Measurements from ENCODE around the gene BTNL3. TPM values are rescaled to one million over a fixed set of nuclear protein-coding genes. Genes with fewer than 3 reads are reported as not detected.
"Not testable (repeated sequence)": the region's sequence is repeated elsewhere in the genome, so short reads cannot be mapped to it uniquely, and the experiment has no call there.

BTNL3 gene
- total RNA-seq, 2 donors from 2014 or later: 1.6 TPM; not detected in 1

GRCh38 chr5:181043285-181044092 lies 54.8 kb downstream of the BTNL3 start:
- no peak for DNase-seq (ENCODE audit: low spot score)
- Histone ChIP-seq H3K4me1 (replicated peaks) (no peaks in the 10 kb centered on the region), H3K9me3 (no peaks in the 10 kb centered on the region), H3K27ac (no peak overlapping the region), H3K36me3 (no peaks in the 10 kb centered on the region), H3K4me3 (no peak overlapping the region), H3K27me3 (replicated peaks; ENCODE audit: insufficient read depth) (peaks cover 5% of the 10 kb centered on the region)
- intact Hi-C loops (cut with DNase I): no loop called here
- 65% methylated on average over 12 of the region's 12 CpGs for WGBS
- TF ChIP-seq, protein P1, sequence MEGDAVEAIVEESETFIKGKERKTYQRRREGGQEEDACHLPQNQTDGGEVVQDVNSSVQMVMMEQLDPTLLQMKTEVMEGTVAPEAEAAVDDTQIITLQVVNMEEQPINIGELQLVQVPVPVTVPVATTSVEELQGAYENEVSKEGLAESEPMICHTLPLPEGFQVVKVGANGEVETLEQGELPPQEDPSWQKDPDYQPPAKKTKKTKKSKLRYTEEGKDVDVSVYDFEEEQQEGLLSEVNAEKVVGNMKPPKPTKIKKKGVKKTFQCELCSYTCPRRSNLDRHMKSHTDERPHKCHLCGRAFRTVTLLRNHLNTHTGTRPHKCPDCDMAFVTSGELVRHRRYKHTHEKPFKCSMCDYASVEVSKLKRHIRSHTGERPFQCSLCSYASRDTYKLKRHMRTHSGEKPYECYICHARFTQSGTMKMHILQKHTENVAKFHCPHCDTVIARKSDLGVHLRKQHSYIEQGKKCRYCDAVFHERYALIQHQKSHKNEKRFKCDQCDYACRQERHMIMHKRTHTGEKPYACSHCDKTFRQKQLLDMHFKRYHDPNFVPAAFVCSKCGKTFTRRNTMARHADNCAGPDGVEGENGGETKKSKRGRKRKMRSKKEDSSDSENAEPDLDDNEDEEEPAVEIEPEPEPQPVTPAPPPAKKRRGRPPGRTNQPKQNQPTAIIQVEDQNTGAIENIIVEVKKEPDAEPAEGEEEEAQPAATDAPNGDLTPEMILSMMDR (IDR thresholded peaks at IDR 0.05): no peak
- TF ChIP-seq POLR2A (IDR thresholded peaks at IDR 0.05) (no peak), POLR2AphosphoS5 (IDR thresholded peaks at IDR 0.05) (no peak)

DNA sequence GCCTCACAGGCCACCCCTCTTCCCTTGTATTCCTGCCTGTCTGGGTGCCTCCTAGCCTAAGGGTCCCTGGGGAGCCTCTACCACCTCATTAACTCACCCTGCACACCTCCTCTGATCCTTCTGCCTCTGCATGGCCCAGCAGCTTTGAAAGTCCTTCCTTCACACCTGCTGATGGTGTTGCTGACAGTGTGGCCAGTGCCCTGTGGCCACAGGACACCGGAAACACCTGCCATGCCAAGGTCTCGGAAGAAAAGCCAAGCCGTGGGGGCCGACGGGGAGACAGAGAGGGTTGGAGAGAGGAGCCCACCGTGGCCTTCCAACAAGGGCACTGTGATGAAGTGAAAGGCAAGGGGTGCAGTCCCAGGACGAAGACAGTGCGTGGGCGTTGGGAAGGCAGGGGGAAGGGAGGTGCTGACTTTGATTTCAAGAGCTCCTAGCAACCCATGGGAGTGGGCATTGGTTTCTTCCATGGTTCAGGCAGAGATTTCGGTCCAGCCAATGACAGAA lies 55.5 kb downstream of the BTNL3 start:
- no peaks in the 10 kb centered on the region for H3K4me1 ChIP-seq (replicated peaks)
- WGBS: 85% methylated on average over 10 of the region's 10 CpGs
- TF ChIP-seq, protein P1 (IDR thresholded peaks at IDR 0.05): no peak
- TF ChIP-seq POLR2AphosphoS5 (IDR thresholded peaks at IDR 0.05) (no peak), POLR2A (IDR thresholded peaks at IDR 0.05) (no peak)
- H3K27me3 ChIP-seq (replicated peaks; ENCODE audit: insufficient read depth): peaks cover 5% of the 10 kb centered on the region
- no peak overlapping the region for H3K4me3 ChIP-seq
- no peak for DNase-seq (ENCODE audit: low spot score)
- intact Hi-C loops (cut with DNase I): no loop called here
- no peak overlapping the region for H3K27ac ChIP-seq
- H3K36me3 ChIP-seq: no peaks in the 10 kb centered on the region
- H3K9me3 ChIP-seq: no peaks in the 10 kb centered on the region

- 43% methylated on average over 11 of the region's 11 CpGs for WGBS
- no peak for TF ChIP-seq POLR2AphosphoS5 (IDR thresholded peaks at IDR 0.05)
- TF ChIP-seq, protein P1 (IDR thresholded peaks at IDR 0.05): no peak
- TF ChIP-seq POLR2A (IDR thresholded peaks at IDR 0.05): no peak
- no peaks in the 10 kb centered on the region for H3K9me3 ChIP-seq
- no peaks in the 10 kb centered on the region for H3K36me3 ChIP-seq
- H3K27me3 ChIP-seq (replicated peaks; ENCODE audit: insufficient read depth): peaks cover 9% of the 10 kb centered on the region
- intact Hi-C loops (cut with DNase I): no loop called here
- H3K27ac ChIP-seq: no peak overlapping the region
- no peak overlapping the region for H3K4me3 ChIP-seq
- H3K4me1 ChIP-seq (replicated peaks): no peaks in the 10 kb centered on the region
- no peak for DNase-seq (ENCODE audit: low spot score)
Measured at GRCh38 chr5:181044662-181045305, 56.1 kb downstream of the BTNL3 start.

GRCh38 chr5:181045316-181045715 lies 56.7 kb downstream of the BTNL3 start:
- intact Hi-C loops (cut with DNase I): no loop called here
- Histone ChIP-seq H3K4me3 (no peak overlapping the region), H3K27ac (no peak overlapping the region), H3K4me1 (replicated peaks) (no peaks in the 10 kb centered on the region), H3K36me3 (no peaks in the 10 kb centered on the region), H3K27me3 (replicated peaks; ENCODE audit: insufficient read depth) (peaks cover 9% of the 10 kb centered on the region), H3K9me3 (no peaks in the 10 kb centered on the region)
- DNase-seq (ENCODE audit: low spot score): no peak
- TF ChIP-seq, protein P1 (IDR thresholded peaks at IDR 0.05): no peak
- TF ChIP-seq POLR2AphosphoS5 (IDR thresholded peaks at IDR 0.05) (no peak), POLR2A (IDR thresholded peaks at IDR 0.05) (no peak)
- 56% methylated on average over 10 of the region's 10 CpGs for WGBS

DNA sequence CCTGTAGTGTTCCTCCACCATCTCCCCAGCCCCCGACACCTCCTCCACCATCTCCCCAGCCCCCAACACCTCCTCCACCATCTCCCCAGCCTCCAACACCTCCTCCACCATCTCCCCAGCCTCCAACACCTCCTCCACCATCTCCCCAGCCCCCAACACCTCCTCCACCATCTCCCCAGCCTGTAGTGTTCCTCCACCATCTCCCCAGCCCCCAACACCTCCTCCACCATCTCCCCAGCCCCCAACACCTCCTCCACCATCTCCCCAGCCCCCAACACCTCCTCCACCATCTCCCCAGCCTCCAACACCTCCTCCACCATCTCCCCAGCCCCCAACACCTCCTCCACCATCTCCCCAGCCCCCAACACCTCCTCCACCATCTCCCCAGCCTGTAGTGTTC lies 57.2 kb downstream of the BTNL3 start:
- H3K27me3 ChIP-seq (replicated peaks; ENCODE audit: insufficient read depth); H3K4me3 ChIP-seq; intact Hi-C loops (cut with DNase I); H3K4me1 ChIP-seq (replicated peaks); H3K9me3 ChIP-seq; DNase-seq (ENCODE audit: low spot score); H3K27ac ChIP-seq; H3K36me3 ChIP-seq: not testable (repeated sequence)
- WGBS: 22% methylated on average over 1 of the region's 1 CpG
